T-cell (primary cell): ENCODE results near the gene WDR18. TPM values are rescaled to one million over a fixed set of nuclear protein-coding genes. Genes with fewer than 3 reads are reported as not detected.

Experiments
- ATAC-seq, 4 experiments: fragments of 200-7000 bp in 3 of 4; fragments of 150-1000 bp in 1 of 4; cut with Tn5 transposase; replicated peaks in 1 of 4; 1 replicate in 3 of 4; 2 replicates in 1 of 4; pipeline ENCODE4 v1.10.0; 2021; ENCODE audit warnings: moderate library complexity in 3 of 4, mild to moderate bottlenecking in 2 of 4, moderate number of reproducible peaks in 1 of 4
- CTCF ChIA-PET, 2 donors: fragments of 300-600 bp; sonication (Branson Sonifier 250); formaldehyde crosslinking; loops; one replicate each; lab custom pipeline; 2022; ENCODE audit warnings: antibody characterized with exemption in 2 of 2; lab: Charles Lee
- POLR2A ChIA-PET, 2 donors: fragments of 300-600 bp; sonication (Branson Sonifier 250); formaldehyde crosslinking; loops; one replicate each; lab custom pipeline; 2022; ENCODE audit warnings: antibody characterized with exemption in 2 of 2; lab: Charles Lee
- DNase-seq, 35 experiments: peaks; one replicate each; pipeline versions ENCODE4 v3.0.0 to v3.0.0-alpha.2; 2013 to 2023
- H3K27ac ChIP-seq: one replicate; pipeline ENCODE4 v1.5.1; 2013; ENCODE audit warnings: low read length
- H3K27me3 ChIP-seq, 2 experiments: replicated peaks in 1 of 2; 1 replicate in 1 of 2; 2 replicates in 1 of 2; pipeline versions ENCODE4 v1.6.1 to v1.7.0; 2013; ENCODE audit warnings: low read length in 1 of 2, mixed read lengths in 1 of 2; ENCODE audit not compliant: control insufficient read depth in 2 of 2, insufficient read depth in 2 of 2; ENCODE audit errors: extremely low read depth in 1 of 2
- H3K36me3 ChIP-seq, 2 donors: 1 replicate in 1 of 2; 2 replicates in 1 of 2; pipeline versions ENCODE4 v1.6.1 to v1.7.0; 2013; ENCODE audit warnings: low read length in 1 of 2; ENCODE audit not compliant: control insufficient read depth in 2 of 2, insufficient read depth in 1 of 2; ENCODE audit errors: extremely low read depth in 1 of 2
- H3K4me1 ChIP-seq, 2 experiments: 1 replicate in 1 of 2; 2 replicates in 1 of 2; pipeline versions ENCODE4 v1.6.1 to v1.7.0; 2013; ENCODE audit warnings: low read length in 2 of 2, mixed read lengths in 1 of 2; ENCODE audit not compliant: insufficient read depth in 2 of 2, control insufficient read depth in 1 of 2; ENCODE audit errors: extremely low read depth in 1 of 2
- H3K4me3 ChIP-seq, 2 donors: 1 replicate in 1 of 2; 2 replicates in 1 of 2; pipeline versions ENCODE4 v1.5.1 to v1.7.0; 2013; ENCODE audit warnings: mild to moderate bottlenecking in 2 of 2, low read length in 1 of 2, moderate library complexity in 1 of 2; ENCODE audit not compliant: control insufficient read depth in 1 of 2; ENCODE audit errors: extremely low read depth in 1 of 2
- H3K9me3 ChIP-seq: 2 replicates; pipeline ENCODE4 v1.7.0; 2013
- H3K27ac Mint-ChIP-seq, 2 donors: one replicate each; pipeline ENCODE4 v1.8.0; 2020 to 2021; ENCODE audit warnings: mild to moderate bottlenecking in 2 of 2, mixed read lengths in 2 of 2
- H3K27me3 Mint-ChIP-seq, 2 donors: one replicate each; pipeline ENCODE4 v1.8.0; 2021 to 2022; ENCODE audit warnings: mixed read lengths in 2 of 2
- H3K36me3 Mint-ChIP-seq: one replicate; pipeline ENCODE4 v1.8.0; 2021; ENCODE audit warnings: mixed read lengths
- H3K4me1 Mint-ChIP-seq, 3 donors: one replicate each; pipeline ENCODE4 v1.8.0; 2020 to 2022; ENCODE audit warnings: mixed read lengths in 3 of 3, mild to moderate bottlenecking in 1 of 3
- H3K4me3 Mint-ChIP-seq, 3 donors: one replicate each; pipeline ENCODE4 v1.8.0; 2020 to 2022; ENCODE audit warnings: mild to moderate bottlenecking in 3 of 3, mixed read lengths in 3 of 3, moderate library complexity in 3 of 3
- H3K9me3 Mint-ChIP-seq, 3 donors: one replicate each; pipeline ENCODE4 v1.8.0; 2020 to 2022; ENCODE audit warnings: mixed read lengths in 3 of 3
- WGBS: methylation state at CpG from one replicate; pipeline ENCODE4 v1.1.5; 2013; ENCODE audit warnings: missing lambda C conversion rate; ENCODE audit not compliant: insufficient coverage; 5-methylcytosine and 5-hydroxymethylcytosine counted together
- total RNA-seq, 35 experiments: library from RNA in 6 of 35; stranded (reverse) in 6 of 35; fragments of 120-200 nt in 1 of 35; gene quantifications; one replicate each; pipeline versions ENCODE4 v1.2.1 to v1.2.4 and lab custom pipeline; 2013 to 2026

Gene WDR18
- total RNA-seq, 5 donors from 2014 or later (not counting 1 experiment from before 2014, with no cell fraction given): 24.6 to 65.9 (median 53.5) TPM

DNA sequence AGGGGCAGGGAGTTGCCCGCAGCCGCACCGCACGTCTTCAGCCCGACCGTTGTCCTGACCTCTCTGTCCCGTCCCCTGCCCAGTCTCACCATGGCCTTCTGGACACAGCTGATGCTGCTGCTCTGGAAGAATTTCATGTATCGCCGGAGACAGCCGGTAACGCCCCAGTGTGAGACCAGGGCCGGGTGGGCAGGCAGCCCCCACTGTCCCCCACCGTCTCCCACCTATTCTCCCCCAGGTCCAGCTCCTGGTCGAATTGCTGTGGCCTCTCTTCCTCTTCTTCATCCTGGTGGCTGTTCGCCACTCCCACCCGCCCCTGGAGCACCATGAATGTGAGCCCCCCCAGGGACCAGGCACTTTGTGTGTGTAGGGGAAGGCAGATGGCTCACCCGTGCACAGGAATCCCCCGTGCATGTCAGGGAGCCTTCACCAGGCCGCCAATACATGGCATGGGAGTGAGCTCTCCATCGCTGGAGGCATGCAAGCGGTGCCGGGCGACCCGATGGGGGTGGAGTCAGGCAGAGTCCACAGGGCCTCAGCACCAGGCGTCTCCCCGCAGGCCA is 57.2 kb downstream of the WDR18 start:
- no peak overlapping the region for H3K27ac ChIP-seq
- H3K27me3 Mint-ChIP-seq: no peaks in the 10 kb centered on the region
- peak overlapping the region; percentile 93 to 98 (median 94) for H3K4me3 Mint-ChIP-seq
- H3K27ac Mint-ChIP-seq: peak overlapping the region; percentile 94 to 95
- H3K36me3 ChIP-seq: peaks cover 8 to 52% of the 10 kb centered on the region in 2 donors
- no peaks in the 10 kb centered on the region for H3K9me3 Mint-ChIP-seq
- 52% methylated on average over 22 of the region's 26 CpGs for WGBS
- H3K4me3 ChIP-seq: peak overlapping the region; percentile 66 to 81
- peaks cover 15% of the 10 kb centered on the region for H3K36me3 Mint-ChIP-seq
- no peaks in the 10 kb centered on the region for H3K9me3 ChIP-seq
- H3K4me1 Mint-ChIP-seq: peaks cover 44 to 47% (median 44%) of the 10 kb centered on the region in 3 donors
- ChIA-PET CTCF (interaction anchor here in 1 of 2 donors (0.6 to 1.1 kb wide), 3 partner anchors 12 to 24 kb away, joined by 3 read pairs; no protein-coding TSS in a partner anchor), POLR2A (interaction anchor here in 1 of 2 donors (0.6 kb wide), 1 partner anchor 45 kb away, joined by 3 read pairs; no protein-coding TSS in a partner anchor)
- H3K4me1 ChIP-seq: peaks cover 27 to 76% of the 10 kb centered on the region in 2 experiments
- DNase-seq (no peak), ATAC-seq (no peak)
- no peaks in the 10 kb centered on the region for H3K27me3 ChIP-seq

DNA sequence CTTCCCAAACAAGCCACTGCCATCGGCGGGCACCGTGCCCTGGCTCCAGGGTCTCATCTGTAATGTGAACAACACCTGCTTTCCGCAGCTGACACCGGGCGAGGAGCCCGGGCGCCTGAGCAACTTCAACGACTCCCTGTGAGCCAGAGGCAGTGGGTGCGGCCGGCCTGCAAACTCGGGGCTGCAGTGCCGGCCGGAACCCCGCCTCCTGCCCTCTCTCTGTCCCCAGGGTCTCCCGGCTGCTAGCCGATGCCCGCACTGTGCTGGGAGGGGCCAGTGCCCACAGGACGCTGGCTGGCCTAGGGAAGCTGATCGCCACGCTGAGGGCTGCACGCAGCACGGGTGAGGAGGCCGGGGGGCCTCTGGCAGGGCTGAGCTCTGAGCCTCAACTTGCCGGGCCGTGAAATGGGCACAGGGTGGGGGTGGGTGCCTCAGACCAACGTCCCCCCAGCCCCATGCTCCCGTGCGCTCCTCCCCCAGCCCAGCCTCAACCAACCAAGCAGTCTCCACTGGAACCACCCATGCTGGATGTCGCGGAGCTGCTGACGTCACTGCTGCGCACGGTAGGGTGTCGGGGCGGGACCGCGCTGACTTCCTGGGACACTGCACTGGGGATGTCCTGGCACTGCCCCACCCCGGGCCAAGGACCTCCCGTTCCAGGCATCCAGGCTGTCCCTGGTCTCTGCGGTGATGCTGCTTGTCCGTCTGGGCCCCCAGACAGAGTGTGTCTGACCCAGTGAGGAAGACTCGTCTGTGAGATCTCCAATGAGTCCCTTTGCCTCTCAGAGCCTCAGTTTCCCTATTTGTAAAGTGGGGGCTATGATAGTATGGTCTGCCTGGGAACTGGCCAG is 57.9 kb downstream of the WDR18 start:
- CTCF ChIA-PET: no interaction called here
- H3K27me3 Mint-ChIP-seq: no peaks in the 10 kb centered on the region

DNA sequence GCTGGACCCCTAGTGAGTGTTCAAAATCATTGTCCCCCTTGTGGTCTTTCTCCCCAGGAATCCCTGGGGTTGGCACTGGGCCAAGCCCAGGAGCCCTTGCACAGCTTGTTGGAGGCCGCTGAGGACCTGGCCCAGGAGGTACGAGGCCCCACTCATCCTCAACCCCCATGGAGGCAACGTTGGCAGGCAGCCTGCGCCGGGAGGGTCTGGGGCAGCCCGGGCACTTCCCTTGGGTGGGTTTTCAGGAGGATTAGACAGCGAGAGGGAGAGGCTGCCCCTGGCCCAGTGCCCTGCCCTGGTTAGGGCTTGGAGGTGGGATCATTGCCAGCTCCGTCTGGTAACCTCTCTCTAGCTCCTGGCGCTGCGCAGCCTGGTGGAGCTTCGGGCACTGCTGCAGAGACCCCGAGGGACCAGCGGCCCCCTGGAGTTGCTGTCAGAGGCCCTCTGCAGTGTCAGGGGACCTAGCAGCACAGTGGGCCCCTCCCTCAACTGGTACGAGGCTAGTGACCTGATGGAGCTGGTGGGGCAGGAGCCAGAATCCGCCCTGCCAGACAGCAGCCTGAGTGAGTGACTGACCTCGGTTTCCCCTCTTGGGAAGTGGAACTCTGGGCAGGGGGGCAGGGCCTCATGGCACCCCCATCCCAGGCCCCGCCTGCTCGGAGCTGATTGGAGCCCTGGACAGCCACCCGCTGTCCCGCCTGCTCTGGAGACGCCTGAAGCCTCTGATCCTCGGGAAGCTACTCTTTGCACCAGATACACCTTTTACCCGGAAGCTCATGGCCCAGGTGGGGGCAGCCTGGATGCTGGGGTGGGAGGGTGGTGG is 58.8 kb downstream of the WDR18 start:
- DNase-seq (no peak), ATAC-seq (no peak)
- Mint-ChIP-seq H3K4me3 (peak overlapping the region in 1 of 3 donors; percentile 94), H3K4me1 (peaks cover 30 to 37% (median 34%) of the 10 kb centered on the region in 3 donors), H3K27ac (no peak overlapping the region), H3K9me3 (no peaks in the 10 kb centered on the region), H3K36me3 (peaks cover 5% of the 10 kb centered on the region), H3K27me3 (no peaks in the 10 kb centered on the region)
- no peaks in the 10 kb centered on the region for H3K9me3 ChIP-seq
- WGBS: 93% methylated on average over 13 of the region's 23 CpGs
- ChIA-PET CTCF (interaction anchor here in 1 of 2 donors (0.6 kb wide), 1 partner anchor 11 kb away, joined by 4 read pairs; no protein-coding TSS in a partner anchor), POLR2A (interaction anchor here (0.6 kb wide), 2 partner anchors 21 to 152 kb away, joined by 6 to 7 read pairs; partner anchors contain the start of gene RNU6-2 (in 1 of the 2))
- no peaks in the 10 kb centered on the region for H3K27me3 ChIP-seq
- H3K27ac ChIP-seq: no peak overlapping the region
- H3K4me3 ChIP-seq: no peak overlapping the region
- peaks cover 19 to 50% of the 10 kb centered on the region in 2 donors for H3K36me3 ChIP-seq
- peaks cover 20 to 75% of the 10 kb centered on the region in 2 experiments for H3K4me1 ChIP-seq

More for the DNA sequence above, 57.9 kb downstream of the WDR18 start:
- Mint-ChIP-seq H3K4me1 (peaks cover 38 to 44% (median 41%) of the 10 kb centered on the region in 3 donors), H3K36me3 (peaks cover 11% of the 10 kb centered on the region), H3K27ac (no peak overlapping the region), H3K9me3 (no peaks in the 10 kb centered on the region), H3K4me3 (peak overlapping the region in 2 of 3 donors; percentile 94 to 98)
- peak overlapping the region in 1 of 2 donors; percentile 66 for H3K4me3 ChIP-seq
- no peaks in the 10 kb centered on the region for H3K27me3 ChIP-seq
- H3K9me3 ChIP-seq: no peaks in the 10 kb centered on the region
- no peak overlapping the region for H3K27ac ChIP-seq
- ATAC-seq (no peak), DNase-seq (no peak)
- POLR2A ChIA-PET: no interaction called here
- peaks cover 14 to 54% of the 10 kb centered on the region in 2 donors for H3K36me3 ChIP-seq
- WGBS: 95% methylated on average over 29 of the region's 43 CpGs
- peaks cover 26 to 79% of the 10 kb centered on the region in 2 experiments for H3K4me1 ChIP-seq

Other genes with a start within 250 kb of the WDR18 start
- gene MISP, start 233.2 kb upstream of the WDR18 start, total RNA-seq: under 1 TPM in 3 of 5 donors, not detected in 2; 0.10 to 0.16 (median 0.15) TPM
- 100 to 1,000 TPM; 307 to 343 (median 316) TPM for gene PTBP1, start 186.9 kb upstream of the WDR18 start, total RNA-seq
- under 1 TPM in 3 of 5 donors, not detected in 2; 0.22 to 0.36 (median 0.26) TPM for gene PLPPR3, start 162.4 kb upstream of the WDR18 start, total RNA-seq
- gene AZU1, start 156.5 kb upstream of the WDR18 start, total RNA-seq: 1 to 10 TPM in 2 of 5 donors, under 1 TPM in 3; 0.20 to 1.2 (median 0.38) TPM
- under 1 TPM in 1 of 5 donors, not detected in 4; 0.50 TPM for gene PRTN3, start 143.3 kb upstream of the WDR18 start, total RNA-seq
- under 1 TPM in 1 of 5 donors, not detected in 4; 0.83 TPM for gene ELANE, start 132.0 kb upstream of the WDR18 start, total RNA-seq
- 10 to 100 TPM in 1 of 5 donors, 1 to 10 TPM in 4; 2.8 to 10.3 (median 5.6) TPM for gene CFD, start 124.7 kb upstream of the WDR18 start, total RNA-seq
- 100 to 1,000 TPM in 1 of 5 donors, 10 to 100 TPM in 4; 55.0 to 105 (median 92.4) TPM for gene MED16, start 91.2 kb upstream of the WDR18 start, total RNA-seq
- gene RNU6-9, start 90.9 kb upstream of the WDR18 start, total RNA-seq: not detected
- gene R3HDM4, start 71.1 kb upstream of the WDR18 start, total RNA-seq: 100 to 1,000 TPM; 190 to 252 (median 220) TPM
- 1 to 10 TPM; 1.5 to 4.9 (median 2.8) TPM for gene KISS1R, start 67.0 kb upstream of the WDR18 start, total RNA-seq
- 10 to 100 TPM in 4 of 5 donors, 1 to 10 TPM in 1; 9.8 to 13.2 (median 12.0) TPM for gene ARID3A, start 58.3 kb upstream of the WDR18 start, total RNA-seq
- under 1 TPM in 3 of 5 donors, not detected in 2; 0.07 to 0.44 (median 0.09) TPM for gene GRIN3B, start 16.1 kb downstream of the WDR18 start, total RNA-seq
- 100 to 1,000 TPM; 319 to 423 (median 372) TPM for gene TMEM259, start 36.8 kb downstream of the WDR18 start, total RNA-seq
- not detected for gene RNU6-2, start 37.2 kb downstream of the WDR18 start, total RNA-seq
- gene CNN2, start 42.3 kb downstream of the WDR18 start, total RNA-seq: 100 to 1,000 TPM; 239 to 385 (median 314) TPM
- gene ABCA7, start 55.8 kb downstream of the WDR18 start, total RNA-seq: 100 to 1,000 TPM; 166 to 217 (median 178) TPM
- gene ARHGAP45, start 82.8 kb downstream of the WDR18 start, total RNA-seq: 1,000 to 10,000 TPM in 3 of 5 donors, 100 to 1,000 TPM in 2; 729 to 1,130 (median 1,073) TPM
- 100 to 1,000 TPM in 3 of 5 donors, 10 to 100 TPM in 2; 75.7 to 119 (median 101) TPM for gene POLR2E, start 111.0 kb downstream of the WDR18 start, total RNA-seq
- gene GPX4, start 119.6 kb downstream of the WDR18 start, total RNA-seq: 100 to 1,000 TPM; 139 to 221 (median 196) TPM
- 100 to 1,000 TPM in 3 of 5 donors, 10 to 100 TPM in 2; 90.2 to 115 (median 106) TPM for gene SBNO2, start 189.9 kb downstream of the WDR18 start, total RNA-seq
- gene STK11, start 221.4 kb downstream of the WDR18 start, total RNA-seq: 100 to 1,000 TPM in 2 of 5 donors, 10 to 100 TPM in 3; 70.2 to 115 (median 99.5) TPM